ENCODE results near the gene ATE1.

- TF ChIP-seq, protein P1, sequence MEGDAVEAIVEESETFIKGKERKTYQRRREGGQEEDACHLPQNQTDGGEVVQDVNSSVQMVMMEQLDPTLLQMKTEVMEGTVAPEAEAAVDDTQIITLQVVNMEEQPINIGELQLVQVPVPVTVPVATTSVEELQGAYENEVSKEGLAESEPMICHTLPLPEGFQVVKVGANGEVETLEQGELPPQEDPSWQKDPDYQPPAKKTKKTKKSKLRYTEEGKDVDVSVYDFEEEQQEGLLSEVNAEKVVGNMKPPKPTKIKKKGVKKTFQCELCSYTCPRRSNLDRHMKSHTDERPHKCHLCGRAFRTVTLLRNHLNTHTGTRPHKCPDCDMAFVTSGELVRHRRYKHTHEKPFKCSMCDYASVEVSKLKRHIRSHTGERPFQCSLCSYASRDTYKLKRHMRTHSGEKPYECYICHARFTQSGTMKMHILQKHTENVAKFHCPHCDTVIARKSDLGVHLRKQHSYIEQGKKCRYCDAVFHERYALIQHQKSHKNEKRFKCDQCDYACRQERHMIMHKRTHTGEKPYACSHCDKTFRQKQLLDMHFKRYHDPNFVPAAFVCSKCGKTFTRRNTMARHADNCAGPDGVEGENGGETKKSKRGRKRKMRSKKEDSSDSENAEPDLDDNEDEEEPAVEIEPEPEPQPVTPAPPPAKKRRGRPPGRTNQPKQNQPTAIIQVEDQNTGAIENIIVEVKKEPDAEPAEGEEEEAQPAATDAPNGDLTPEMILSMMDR (IDR thresholded peaks at IDR 0.05; ENCODE audit: low read depth, low read length): no peak
- TF ChIP-seq POLR2A (IDR thresholded peaks at IDR 0.05; ENCODE audit: extremely low read depth, insufficient read length) (no peak), MYC (IDR thresholded peaks at IDR 0.05; ENCODE audit: low read depth, low read length) (no peak)
Measured at GRCh38 chr10:121692626-121693025, 235.2 kb downstream of the ATE1 start.
